HG02852 (cell line): ENCODE data around the gene TRIP4.
A peak's percentile ranks its signal among the peaks of the same experiment; 100 is the strongest.
"Not testable (repeated sequence)": the region's sequence is repeated elsewhere in the genome, so short reads cannot be mapped to it uniquely, and the experiment has no call there.

Source experiments
- ATAC-seq: cut with Tn5 transposase; IDR thresholded peaks from one replicate; pipeline ENCODE4 v1.9.1; 2021; ENCODE audit warnings: mild to moderate bottlenecking, moderate library complexity; ENCODE audit not compliant: unreplicated experiment

TRIP4 gene

DNA sequence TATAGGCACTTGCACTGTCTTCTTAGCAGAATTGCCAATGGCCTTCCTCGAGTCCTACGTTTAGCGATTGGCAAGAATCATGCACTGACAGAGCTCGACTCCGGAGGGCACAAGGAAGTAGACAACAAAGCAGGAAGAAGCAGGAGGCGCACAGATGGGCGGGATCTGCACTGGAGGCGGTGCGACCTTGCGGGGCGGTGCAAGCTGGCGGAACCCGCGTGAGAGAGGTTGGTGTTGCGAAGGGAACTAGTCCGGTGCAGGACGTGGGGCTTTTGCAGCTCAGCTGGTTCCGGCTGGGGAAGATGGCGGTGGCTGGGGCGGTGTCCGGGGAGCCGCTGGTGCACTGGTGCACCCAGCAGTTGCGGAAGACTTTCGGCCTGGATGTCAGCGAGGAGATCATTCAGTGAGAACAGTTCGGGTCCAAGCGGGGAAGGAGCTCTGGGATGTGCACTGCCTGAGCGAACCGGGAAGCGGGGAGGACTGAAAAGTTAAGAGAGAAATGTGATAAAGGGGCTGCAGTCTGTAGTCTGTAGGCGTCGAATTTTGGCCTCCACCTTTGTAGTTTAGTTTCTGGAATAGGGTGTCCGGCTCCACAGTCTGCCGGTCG is at the start of gene TRIP4:
Gene TRIP4 (plus strand): TSS at position 275 of the 607 bp plus-strand sequence. CDS start 28 bp downstream, at position 303.
- ATAC-seq, result peak; percentile 97

DNA sequence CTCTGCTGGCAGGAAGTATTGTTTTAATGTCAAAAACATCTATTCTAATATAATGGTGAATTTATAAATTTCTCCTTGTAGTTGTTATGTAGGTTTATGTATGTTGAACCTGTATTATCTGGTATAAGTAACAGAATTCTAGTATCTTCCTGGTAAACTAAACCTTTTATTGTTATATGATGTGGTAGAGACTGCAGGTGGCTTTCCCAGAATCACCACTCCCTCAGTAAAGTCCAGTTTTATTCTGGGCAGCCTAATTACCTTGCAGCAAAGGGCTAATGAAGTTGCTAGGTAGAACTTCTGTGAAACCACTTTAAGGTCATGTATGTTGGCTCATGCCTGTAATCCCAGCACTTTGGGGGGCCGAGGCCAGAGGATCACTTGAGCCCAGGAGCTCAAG is 47.3 kb upstream of the TRIP4 start:
- ATAC-seq, result no peak

DNA sequence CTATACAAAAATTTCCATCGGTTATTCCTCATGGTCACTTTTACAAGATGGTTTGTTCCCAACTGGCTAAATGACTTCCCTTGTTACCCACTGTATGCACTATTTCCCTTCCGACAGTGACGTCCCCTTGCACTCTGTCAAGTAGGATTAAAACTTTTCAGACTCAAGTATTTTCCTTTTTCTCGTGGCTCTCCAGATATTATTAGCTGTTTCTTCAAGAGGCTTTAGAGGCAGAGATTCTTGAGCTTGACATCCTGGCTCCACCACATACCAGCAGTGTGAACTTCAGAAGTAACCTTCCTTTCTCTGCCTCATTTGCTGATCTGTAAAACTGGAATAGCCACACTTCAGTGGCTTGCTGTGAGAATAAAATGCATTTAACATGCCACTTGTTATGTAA is 45.7 kb upstream of the TRIP4 start:
- no peak for ATAC-seq

DNA sequence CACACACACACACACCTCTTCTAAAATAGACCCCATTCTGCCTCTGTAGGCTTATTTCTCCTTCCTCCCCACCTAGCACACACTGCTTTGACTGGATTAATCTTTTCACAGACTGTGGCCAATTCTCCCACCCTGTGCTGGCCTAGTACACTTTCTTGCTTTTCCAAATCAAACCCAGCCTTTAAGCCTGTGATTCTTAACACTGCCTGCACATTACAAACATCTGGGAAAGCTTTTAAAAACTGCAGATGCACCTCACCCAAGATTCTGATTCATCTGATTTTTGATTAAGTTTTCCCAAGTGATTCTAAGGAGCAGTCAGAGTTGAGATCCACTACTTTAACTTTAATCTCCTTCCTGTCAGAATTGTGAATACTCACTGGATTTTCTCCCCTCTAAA is 44.4 kb upstream of the TRIP4 start:
- no peak for ATAC-seq

DNA sequence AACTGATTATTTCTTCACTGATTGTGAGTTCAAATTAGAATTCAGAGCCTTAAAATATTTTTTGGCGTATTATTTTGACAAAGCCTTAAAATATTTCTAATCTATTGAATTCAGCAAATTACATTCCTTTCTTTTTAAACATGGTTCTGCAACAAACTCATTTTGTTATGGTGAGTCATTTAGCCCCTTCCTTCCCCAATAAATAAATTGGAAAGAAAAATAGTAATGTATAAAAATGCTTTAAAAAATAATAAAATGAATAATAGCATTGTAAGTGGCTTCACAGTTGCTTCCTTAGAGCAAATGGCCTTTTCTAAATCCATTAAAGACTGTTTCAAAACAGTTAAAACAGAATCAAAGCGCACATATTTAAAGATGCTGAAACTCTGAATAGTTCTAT is 43.8 kb upstream of the TRIP4 start:
- no peak for ATAC-seq

DNA sequence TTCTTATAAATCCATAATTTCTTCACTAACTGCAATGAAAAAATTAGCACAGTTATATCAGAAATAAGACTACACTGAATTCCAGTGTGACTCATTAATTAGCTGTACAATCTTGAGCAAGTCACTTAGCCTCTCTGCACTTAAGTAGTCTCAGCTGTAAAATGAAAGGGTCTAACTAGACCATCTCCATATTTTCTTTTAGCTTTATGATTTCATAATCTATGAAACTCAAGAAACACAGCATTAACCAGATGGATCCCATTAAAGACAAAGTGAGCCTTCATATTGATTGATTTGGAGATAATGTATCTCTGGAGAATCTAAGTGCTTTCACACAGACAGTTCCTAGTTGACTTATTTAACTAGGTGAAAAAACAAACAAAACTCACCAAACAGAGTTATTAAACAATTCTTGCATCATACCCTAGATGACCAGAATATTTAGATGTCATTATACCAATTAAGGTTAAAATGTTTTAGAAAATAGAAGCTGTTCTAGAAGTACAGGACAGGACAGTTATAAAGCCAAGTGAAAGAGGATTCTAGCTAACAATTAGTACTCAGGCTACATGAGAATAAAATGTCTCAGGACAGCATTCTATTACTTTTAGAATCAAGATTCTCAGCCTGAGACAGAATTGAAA is 42.9 kb upstream of the TRIP4 start:
- no peak for ATAC-seq

DNA sequence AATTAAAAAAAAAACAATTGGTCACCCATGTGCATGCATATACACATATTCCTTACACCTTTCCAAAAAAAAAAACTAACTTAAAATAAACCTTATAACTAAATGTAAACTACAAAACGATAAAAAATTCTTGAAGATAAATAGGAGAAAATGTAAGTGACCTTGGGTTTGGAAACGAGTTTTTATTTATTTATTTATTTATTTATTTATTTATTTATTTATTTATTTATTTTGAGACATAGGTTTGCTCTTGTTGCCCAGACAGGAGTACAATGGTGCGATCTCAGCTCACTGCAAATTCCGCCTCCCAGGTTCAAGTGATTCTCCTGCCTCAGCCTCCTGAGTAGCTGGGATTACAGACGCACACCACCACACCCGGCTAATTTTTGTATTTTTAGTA is 41.4 kb upstream of the TRIP4 start:
- not testable (repeated sequence) for ATAC-seq

DNA sequence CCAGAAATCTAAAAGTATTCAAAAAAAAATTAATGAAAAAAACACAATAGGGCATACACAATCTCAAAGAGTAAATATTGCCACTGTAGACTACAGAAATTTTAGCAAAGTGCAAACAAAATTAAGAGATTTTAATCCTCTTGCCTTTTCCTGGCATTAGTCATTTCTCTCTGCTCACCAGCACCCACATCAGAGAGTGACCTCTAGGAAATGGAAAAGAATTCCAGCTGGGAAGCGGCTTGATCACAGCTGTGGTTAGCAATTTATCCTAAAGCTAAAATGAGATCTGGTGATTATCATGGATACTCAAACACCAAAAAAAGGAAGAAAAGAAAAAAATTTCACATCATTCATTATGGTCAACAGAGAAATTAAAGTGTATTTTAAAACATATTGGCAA is 39.2 kb upstream of the TRIP4 start:
- no peak for ATAC-seq

DNA sequence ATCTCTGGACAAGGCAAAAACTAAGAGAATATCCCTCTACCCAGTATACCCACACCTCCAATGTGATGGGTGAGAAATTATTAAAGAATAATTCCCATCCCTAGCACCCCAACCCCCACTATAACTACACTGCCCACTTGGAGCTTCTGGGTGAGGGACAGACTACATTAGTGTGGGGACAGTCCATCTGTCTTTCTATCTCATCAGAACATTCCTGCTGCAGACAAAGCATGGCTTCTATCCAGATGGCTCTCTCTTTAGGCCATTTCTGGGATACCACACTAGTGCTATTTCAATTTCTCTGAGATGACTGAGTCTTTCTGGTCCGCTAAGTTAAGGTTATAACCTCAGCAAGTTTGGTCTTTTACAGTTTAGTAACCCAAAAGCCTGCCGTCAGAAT is 38.3 kb upstream of the TRIP4 start:
- ATAC-seq, result no peak

DNA sequence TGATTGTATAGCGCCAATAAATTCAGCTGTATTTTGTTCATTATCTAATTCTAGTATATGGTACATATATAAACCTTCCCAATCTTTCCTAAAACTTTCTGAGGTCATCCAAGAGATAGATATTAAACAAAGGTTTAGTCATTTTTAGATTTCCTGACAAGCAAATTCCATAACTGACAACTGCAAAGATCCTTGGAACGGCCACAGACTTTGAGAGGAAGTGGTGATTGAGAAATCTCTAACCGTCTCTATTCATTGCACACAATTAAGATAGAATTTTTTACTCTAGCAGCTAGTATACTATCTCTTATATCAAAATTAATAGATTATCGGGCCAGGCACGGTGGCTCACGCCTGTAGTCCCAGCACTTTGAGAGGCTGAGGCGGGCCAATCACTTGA is 36.4 kb upstream of the TRIP4 start:
- no peak for ATAC-seq

DNA sequence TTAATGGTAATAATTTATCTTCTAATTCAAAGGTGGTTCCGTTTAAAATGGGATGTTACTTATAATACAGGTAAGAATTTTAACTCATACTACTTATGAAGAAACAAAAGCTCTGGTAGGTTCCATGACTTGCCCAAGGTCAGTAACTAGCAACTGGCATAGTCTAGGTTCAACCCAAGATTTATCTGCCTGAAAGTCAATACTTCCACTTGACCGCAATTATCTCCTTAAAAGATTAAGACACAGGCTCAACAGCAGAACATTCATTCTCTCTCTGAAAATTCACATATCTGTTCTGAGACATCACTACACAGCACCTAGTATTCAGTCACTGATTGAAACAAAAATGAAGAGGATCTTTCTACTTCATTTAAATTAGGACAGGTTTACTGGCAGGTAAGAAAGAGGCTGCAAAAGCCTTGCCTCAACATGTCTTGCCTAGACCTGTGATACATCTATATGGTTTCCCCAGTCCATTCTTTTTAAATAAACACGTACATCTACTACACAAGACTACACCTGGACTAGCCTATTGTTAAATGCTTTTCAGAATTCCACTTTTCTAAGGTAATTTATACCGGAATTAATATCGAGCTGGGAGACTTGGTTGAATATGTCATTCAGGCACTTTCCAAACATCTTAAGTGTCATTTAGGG is 32.8 kb upstream of the TRIP4 start:
- ATAC-seq, result no peak

DNA sequence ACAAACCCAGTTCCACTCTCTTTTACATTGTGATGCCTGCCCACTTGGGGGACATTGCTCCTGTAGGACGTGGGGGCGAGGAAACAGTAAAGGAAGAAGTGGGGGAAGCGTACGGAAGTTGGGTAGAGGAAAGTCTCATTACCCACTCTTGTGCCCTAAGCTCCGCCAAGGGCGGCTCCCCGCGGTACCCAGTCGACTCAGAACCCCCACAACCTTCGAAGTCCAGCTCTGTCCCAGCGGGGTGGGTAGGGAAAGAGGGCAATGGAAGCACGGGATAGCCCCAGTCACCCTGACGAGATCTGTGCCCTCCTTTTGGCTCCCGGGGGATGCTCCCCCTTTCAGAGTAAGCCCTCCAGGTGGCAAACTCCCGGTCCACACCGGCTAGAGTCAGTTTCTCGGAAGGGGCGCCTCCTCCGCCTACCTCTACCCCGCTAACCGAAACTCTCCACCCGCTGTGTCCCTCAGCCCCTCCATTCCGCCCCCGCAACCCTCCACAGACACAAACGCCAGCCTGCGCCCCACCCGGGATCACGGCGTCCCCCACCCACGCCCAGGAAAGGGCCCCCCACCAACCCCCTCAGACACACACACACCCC is 32.2 kb upstream of the TRIP4 start:
- peak; percentile 18 for ATAC-seq

DNA sequence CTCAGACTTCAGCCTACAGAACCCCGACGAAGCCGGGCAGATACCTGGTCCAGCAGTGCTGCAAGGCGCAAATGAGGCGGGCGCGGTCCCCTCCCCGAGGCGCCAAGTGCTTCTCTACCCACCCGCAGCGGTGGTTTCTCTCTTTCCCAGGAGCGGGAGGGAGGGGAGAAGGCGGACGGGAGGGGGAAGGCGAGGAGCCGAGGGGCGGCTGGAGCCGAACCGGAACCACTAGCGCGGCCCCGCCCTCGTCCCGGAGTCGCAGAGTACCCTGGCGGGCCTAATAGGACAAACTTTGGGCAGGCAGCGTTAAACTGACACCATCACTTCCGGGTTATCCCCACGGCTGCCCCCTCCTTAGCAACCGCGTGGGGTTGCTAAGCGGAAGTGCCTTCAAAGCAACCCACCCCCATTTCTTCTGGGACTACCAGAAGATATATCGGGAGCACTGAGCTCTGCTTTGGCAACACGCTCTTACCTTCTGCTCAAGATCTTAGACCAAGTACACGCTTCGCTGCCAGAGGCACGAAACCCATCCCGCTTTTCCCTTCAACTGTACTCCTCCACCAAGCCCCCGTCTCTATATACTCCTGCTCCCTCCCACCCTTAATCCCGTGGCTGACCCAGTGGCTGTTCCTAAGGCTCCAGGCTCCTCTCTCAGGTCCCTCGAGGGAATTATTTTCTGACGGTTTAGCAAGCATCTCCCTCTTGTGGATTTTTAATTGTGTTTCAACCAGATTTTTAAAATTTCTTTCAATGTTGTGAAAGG is 31.5 kb upstream of the TRIP4 start, which contains the start of gene CSNK1G1:
Gene CSNK1G1 (minus strand): TSS at position 230 of the 766 bp plus-strand sequence. CDS start 55,674 bp downstream, outside the sequence.
- peak; percentile 97 for ATAC-seq

DNA sequence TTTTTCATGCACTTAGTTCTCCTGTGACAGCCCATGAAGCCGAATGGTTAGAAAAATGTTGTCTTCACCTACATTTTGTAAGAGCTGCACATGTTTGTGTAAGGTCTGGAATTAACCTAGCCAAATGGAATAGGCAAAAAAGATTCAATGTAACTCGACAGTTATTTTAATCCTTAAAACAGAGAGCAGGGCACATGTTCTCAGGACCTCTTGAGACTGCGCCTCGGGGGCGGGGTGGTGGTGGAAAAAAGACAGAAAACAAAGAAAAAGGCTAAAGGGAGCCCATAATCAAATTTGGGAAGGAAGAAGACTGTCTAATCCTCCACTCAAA is 31.0 kb upstream of the TRIP4 start:
- no peak for ATAC-seq

DNA sequence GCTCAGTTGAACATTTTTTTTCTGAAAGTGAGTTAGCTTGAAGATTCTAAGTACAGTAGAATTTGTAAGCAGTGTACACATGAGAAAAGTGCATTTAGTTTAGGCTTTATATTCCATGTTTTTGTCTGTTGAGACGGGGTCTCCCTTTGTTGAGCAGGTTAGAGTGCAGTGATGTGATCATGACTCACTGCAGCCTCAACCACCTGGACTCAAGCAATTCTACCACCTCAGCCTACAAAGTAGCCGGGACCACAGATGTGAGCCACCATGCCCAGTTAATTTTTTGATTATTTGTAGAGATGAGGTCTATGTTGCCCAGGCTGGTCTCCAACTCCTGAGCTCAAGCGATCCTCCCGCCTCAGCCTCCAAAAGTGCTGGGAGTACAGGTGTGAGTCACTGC is 26.4 kb upstream of the TRIP4 start:
- ATAC-seq, result no peak

DNA sequence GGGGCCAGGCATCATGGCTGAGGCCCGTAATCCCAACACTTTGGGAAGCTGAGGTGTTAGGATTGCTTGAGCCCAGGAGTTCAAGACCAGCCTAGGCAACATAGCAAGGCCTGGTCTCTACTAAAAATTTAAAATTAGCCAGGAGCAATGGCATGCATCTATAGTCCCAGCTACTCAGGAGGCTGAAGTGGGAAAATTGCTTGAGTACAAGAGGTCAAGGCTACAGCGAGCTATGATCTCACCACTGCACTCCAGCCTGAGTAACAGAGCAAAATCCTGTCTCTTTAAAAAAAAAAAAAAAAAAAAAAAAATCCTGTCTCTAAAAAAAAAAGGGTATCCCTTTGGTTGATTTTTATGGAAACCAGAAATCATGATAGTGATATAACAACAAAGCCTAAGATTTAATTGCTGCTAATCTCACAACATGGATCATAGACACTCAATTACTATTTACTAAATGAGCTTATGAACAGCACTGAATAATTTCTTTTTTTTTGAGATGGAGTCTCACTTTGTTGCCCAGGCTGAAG is 18.5 kb upstream of the TRIP4 start:
- ATAC-seq, result no peak

DNA sequence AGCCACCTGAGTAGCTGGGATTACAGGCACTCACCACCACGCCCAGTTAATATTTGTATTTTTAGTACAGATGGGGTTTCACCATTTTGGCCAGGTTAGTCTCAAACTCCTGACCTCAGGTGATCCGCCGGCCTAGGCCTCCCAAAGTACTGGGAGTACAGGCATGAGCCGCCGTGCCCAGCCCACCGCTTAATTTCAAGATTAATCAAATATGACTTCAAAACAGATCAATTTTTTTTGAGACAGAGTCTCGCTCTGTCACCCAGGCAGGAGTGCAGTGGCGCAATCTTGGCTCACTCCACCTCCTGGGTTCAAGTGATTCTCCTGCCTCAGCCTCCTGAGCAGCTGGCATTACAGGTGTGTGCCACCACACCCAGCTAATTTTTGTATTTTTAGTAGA is 16.3 kb upstream of the TRIP4 start:
- ATAC-seq, result not testable (repeated sequence)

DNA sequence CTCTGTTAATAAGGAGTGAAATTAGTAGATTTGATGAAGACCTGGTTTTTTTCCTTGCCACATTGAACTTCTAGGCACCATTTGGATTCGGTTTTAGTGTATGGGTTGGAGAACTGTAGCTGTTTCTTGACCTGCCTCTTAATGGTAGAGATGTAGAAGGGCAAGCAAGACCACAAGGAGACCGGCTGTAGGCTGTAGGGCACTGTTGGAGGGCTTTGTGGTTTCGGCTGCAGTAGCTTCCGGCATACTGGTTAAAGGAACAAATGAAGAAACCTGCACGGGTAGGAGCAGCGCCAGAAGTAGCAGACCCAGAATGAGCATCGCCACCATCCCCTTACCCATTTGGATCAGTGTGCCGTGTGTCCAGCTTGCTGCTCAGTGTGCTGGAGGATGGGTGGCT is 14.3 kb upstream of the TRIP4 start:
- no peak for ATAC-seq

DNA sequence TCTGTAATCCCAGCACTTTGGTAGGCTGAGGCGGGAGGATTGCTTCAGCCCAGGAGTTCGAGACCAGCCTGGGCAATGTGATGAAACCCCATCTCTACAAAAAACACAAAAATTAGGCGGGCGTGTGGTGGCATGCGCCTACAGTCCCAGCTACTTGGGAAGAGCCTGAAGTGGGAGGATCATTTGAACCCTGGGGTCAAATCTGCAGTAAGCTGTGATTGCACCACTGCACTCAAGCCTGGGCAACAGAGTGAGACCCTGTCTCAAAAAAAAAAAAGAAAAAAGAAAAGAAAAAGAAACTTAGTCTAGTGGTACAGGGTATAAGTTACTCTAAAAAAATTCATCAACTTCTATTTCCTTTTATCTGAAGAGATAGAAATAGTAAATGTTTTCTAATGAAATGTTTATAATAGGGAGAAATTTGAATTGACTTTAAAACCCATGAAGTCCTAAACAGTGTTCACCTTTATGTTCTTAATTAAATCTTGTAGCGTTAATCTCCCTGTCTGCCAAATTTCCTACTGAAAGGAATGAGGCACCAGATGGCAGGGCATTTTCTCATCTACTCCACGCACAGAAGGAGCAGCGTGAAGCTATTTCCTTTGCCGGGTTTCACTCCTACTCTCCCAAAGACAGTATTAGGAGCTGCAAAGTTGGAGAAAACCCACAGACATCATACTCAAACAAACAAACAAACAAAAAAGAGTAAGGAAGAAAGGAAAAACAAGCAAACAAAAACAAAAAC is 8.2 kb upstream of the TRIP4 start:
- no peak for ATAC-seq

DNA sequence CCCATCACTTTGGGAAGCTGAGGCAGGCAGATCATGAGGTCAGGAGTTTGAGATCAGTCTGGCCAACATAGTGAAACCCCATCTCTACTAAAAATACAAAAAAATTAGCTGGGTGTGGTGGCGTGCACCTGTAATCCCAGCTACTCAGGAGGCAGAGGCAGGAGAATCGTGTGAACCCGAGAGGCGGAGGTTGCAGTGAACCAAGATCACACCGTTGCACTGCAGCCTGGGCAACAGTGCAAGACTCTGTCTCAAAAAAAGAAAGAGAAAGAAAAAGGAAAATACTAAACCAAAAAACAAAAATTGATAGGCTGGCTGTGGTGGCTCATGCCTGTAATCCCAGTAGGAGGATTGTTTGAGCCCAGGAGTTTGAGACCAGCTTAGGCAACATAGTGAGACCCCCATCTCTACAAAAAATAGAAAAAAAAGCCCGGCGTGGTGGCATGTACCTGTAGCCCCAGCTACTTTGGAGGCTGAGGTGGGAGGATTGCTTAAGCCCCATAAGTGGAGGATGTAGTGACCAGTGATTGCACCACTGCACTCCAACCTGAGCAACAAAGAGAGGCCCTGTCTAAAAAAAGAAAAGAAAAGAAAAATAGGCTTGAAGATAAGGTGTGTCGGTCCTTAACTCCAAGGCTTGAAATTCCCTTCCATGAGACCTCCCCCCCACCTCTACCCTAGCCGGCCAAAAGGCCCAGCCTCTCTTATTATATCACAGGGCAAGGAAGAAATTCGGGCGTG is 7.3 kb upstream of the TRIP4 start:
- not testable (repeated sequence) for ATAC-seq
